ENCODE measurements around the gene TBC1D22A. TPM values are rescaled to one million over a fixed set of nuclear protein-coding genes. Genes with fewer than 3 reads are reported as not detected.
"Not testable (repeated sequence)": the region's sequence is repeated elsewhere in the genome, so short reads cannot be mapped to it uniquely, and the experiment has no call there.

TBC1D22A gene
- total RNA-seq, 4 donors from 2014 or later: 15.6 to 21.7 (median 20.5) TPM

DNA sequence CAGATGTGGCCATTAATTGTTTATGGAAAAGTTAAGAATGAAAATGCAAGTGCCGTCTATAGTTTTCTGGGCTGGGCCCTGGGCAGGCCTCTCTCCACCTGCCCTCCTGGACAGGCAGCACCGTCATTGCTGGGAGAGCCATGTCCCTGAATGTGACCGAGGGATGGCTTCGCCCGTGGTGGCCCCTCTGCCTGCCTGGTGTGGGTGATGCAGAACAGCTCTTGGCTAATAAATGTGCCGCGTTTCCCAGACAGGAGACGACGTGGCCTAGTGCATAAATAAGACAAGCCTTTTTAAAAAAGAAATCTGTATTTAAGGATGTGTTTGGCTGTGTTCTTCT is 407.3 kb downstream of the TBC1D22A start:
- DNase-seq: no peak
- H3K27me3 ChIP-seq: no peaks in the 10 kb centered on the region

GRCh38 chr22:47170511-47171440 is 408.3 kb downstream of the TBC1D22A start:
- 84 to 86% methylated on average over 4 to 19 of the region's 21 CpGs for WGBS, 2 donors
- H3K36me3 ChIP-seq: peaks cover 0 to 79% (median 0%) of the 10 kb centered on the region in 3 donors
- H3K27ac ChIP-seq; H3K4me1 ChIP-seq; H3K9me3 ChIP-seq; H3K4me3 ChIP-seq; H3K27me3 ChIP-seq; DNase-seq; intact Hi-C loops (cut with DNase I): not testable (repeated sequence)

More for the DNA sequence above, 407.3 kb downstream of the TBC1D22A start:
- TF ChIP-seq, protein P1, sequence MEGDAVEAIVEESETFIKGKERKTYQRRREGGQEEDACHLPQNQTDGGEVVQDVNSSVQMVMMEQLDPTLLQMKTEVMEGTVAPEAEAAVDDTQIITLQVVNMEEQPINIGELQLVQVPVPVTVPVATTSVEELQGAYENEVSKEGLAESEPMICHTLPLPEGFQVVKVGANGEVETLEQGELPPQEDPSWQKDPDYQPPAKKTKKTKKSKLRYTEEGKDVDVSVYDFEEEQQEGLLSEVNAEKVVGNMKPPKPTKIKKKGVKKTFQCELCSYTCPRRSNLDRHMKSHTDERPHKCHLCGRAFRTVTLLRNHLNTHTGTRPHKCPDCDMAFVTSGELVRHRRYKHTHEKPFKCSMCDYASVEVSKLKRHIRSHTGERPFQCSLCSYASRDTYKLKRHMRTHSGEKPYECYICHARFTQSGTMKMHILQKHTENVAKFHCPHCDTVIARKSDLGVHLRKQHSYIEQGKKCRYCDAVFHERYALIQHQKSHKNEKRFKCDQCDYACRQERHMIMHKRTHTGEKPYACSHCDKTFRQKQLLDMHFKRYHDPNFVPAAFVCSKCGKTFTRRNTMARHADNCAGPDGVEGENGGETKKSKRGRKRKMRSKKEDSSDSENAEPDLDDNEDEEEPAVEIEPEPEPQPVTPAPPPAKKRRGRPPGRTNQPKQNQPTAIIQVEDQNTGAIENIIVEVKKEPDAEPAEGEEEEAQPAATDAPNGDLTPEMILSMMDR (IDR thresholded peaks at IDR 0.05): no peak
- no peak for TF ChIP-seq POLR2A (IDR thresholded peaks at IDR 0.05)
- H3K4me3 ChIP-seq: no peak overlapping the region
- H3K27ac ChIP-seq: no peak overlapping the region
- WGBS, 2 donors: 86 to 91% methylated on average over 8 to 9 of the region's 9 CpGs
- H3K4me1 ChIP-seq: peaks cover 0 to 1% (median 0%) of the 10 kb centered on the region in 3 donors
- H3K9me3 ChIP-seq: no peaks in the 10 kb centered on the region
- H3K36me3 ChIP-seq: peaks cover 0 to 69% (median 0%) of the 10 kb centered on the region in 3 donors
- intact Hi-C loops (cut with DNase I): no loop called here

DNA sequence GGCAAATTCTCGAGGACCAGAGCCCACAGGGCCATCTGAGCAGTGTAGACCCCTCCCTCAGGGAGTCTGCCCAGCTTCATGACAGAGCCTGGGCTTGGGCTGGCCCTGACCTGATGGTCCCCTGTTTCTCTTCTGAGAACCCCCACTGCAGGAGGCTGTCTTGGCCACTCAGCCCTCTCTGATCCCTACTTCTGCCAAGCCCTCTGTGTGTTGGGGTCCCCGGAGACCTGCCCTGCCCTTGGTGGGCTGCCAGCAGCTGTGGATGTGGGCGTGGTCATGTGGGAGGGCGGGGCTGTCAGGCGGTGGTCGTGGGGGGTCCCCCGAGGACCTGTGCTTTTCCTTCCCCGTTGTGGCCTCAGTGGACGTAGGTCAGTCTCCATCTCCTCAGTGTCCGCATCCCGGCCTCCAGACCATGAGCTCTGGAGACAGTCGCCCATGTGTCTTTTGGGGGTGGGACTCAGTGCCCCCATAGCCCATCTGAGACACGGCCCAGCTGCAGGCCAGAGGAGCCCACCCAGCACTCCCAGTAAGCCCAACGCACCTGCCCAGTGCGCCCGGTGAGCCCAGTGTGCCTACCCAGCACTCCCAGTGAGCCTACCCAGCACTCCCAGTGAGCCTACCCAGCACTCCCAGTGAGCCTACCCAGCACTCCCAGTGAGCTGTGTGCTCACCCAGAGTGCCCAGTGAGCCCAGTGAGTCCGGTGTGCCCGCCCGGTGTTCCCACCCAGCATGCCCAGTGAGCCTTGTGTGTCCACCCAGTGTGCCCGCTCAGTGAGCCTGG is 409.2 kb downstream of the TBC1D22A start:
- TF ChIP-seq POLR2A (IDR thresholded peaks at IDR 0.05): no peak
- Histone ChIP-seq H3K27ac (no peak overlapping the region), H3K9me3 (no peaks in the 10 kb centered on the region), H3K27me3 (no peaks in the 10 kb centered on the region), H3K4me1 (peaks cover 0 to 7% (median 0%) of the 10 kb centered on the region in 3 donors), H3K4me3 (no peak overlapping the region), H3K36me3 (peaks cover 0 to 81% (median 0%) of the 10 kb centered on the region in 3 donors)
- no peak for DNase-seq
- 100% methylated on average over 1 of the region's 20 CpGs; no CpG with 5 or more reads in 1 of the 2 donors for WGBS, 2 donors
- intact Hi-C loops (cut with DNase I): no loop called here

DNA sequence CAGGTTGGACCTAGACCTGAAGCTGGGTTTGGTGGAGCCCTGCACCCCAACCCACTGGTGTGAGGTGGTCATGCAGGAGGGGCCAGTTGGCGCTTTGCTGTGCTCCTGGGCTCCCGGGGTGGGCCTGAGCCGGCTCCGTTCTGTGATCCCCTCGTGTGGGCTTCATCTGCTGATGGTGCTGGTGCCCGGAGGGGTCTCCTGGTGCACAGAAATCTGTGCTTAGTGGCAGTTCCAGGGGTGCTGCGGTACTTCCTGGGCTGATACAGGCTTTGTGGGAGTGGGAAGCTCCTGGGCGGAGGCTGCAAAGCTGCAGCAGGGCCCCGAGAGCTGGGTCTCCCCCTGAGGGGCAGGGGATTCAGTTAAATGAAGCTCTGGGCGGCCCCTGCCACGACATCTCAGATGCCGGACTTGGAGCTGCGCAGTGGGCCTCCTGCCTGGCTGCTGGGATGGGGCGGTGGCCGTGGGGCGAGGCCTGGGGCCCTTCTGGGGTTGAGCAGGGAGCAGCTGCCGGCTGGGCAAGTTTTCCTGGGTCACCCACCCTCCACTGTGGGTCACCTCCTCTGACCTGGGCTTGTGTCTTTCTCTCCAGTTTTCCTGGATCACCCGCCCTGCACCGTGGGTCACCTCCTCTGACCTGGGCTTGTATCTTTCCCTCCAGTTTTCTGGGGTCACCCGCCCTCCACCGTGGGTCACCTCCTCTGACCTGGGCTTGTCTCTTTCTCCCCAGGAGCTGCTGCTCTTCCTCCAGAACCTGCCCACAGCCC is 410.5 kb downstream of the TBC1D22A start:
- peak overlapping the region in 1 of 4 donors; percentile 36 for H3K27ac ChIP-seq
- WGBS, 2 donors: 91 to 98% methylated on average over 8 to 9 of the region's 21 CpGs
- H3K9me3 ChIP-seq: no peaks in the 10 kb centered on the region
- no peaks in the 10 kb centered on the region for H3K27me3 ChIP-seq
- DNase-seq: no peak
- H3K4me3 ChIP-seq: no peak overlapping the region
- H3K4me1 ChIP-seq: peaks cover 0 to 7% (median 0%) of the 10 kb centered on the region in 3 donors
- peaks cover 0 to 80% (median 3%) of the 10 kb centered on the region in 3 donors for H3K36me3 ChIP-seq
- TF ChIP-seq, protein P1 (IDR thresholded peaks at IDR 0.05): no peak
- no peak for TF ChIP-seq POLR2A (IDR thresholded peaks at IDR 0.05)
- intact Hi-C loops (cut with DNase I): no loop called here

GRCh38 chr22:47173535-47174021 is 411.1 kb downstream of the TBC1D22A start:
- intact Hi-C loops (cut with DNase I): no loop called here
- DNase-seq: no peak
- H3K4me3 ChIP-seq: no peak overlapping the region
- no peaks in the 10 kb centered on the region for H3K9me3 ChIP-seq
- H3K36me3 ChIP-seq: peaks cover 0 to 75% (median 3%) of the 10 kb centered on the region in 3 donors
- H3K4me1 ChIP-seq: peaks cover 0 to 7% (median 0%) of the 10 kb centered on the region in 3 donors
- H3K27ac ChIP-seq: no peak overlapping the region
- no peaks in the 10 kb centered on the region for H3K27me3 ChIP-seq
- TF ChIP-seq, protein P1 (IDR thresholded peaks at IDR 0.05): no peak
- no peak for TF ChIP-seq POLR2A (IDR thresholded peaks at IDR 0.05)
- WGBS, 2 donors: 93 to 97% methylated on average over 3 to 7 of the region's 17 CpGs
